HL-60 (cell line): Measurements from ENCODE around the gene FBXL15.

Source experiments
- DNase-seq, 2 experiments: peaks; one replicate each; pipeline ENCODE4 v3.0.0-alpha.2; 2010 to 2020; ENCODE audit warnings: low read depth in 1 of 2, low spot score in 1 of 2
- H3K27ac ChIP-seq: fragments of 250-450 bp; sonication (Bioruptor Pico); replicated peaks from 2 replicates; pipeline ENCODE4 v1.5.1; 2020; ENCODE audit warnings: mild to moderate bottlenecking, moderate library complexity
- H3K27me3 ChIP-seq: fragments of 250-450 bp; sonication (Bioruptor Pico); 2 replicates; pipeline ENCODE4 v1.5.1; 2021; ENCODE audit warnings: mild to moderate bottlenecking, moderate library complexity; ENCODE audit not compliant: insufficient read depth, poor library complexity, severe bottlenecking
- H3K4me3 ChIP-seq: replicated peaks from 2 replicates; pipeline ENCODE4 v1.5.1; 2011; ENCODE audit warnings: mild to moderate bottlenecking, control low read depth, low read length; ENCODE audit not compliant: insufficient read depth
- CTCF ChIP-seq: IDR thresholded peaks from one replicate; pipeline ENCODE4 v1.5.1; 2011; ENCODE audit warnings: low read length, control low read depth, inconsistent platforms; ENCODE audit not compliant: insufficient read depth
- GABPA ChIP-seq: IDR thresholded peaks from 2 replicates; pipeline ENCODE4 v1.6.1; 2012; ENCODE audit warnings: low read depth
- POLR2AphosphoS5 ChIP-seq: IDR thresholded peaks from 2 replicates; pipeline ENCODE4 v1.6.1; 2012; ENCODE audit warnings: low read depth
- REST ChIP-seq: IDR thresholded peaks from 2 replicates; pipeline ENCODE4 v1.6.1; 2012; ENCODE audit warnings: low read depth; ENCODE audit not compliant: insufficient replicate concordance
- SPI1 ChIP-seq: IDR thresholded peaks from 2 replicates; pipeline ENCODE4 v1.6.1; 2012; ENCODE audit warnings: low read depth, mild to moderate bottlenecking, borderline replicate concordance

Gene FBXL15

GRCh38 chr10:102394079-102394800 lies 26.4 kb upstream of the FBXL15 start:
- TF ChIP-seq REST, result peak; percentile 65
- TF ChIP-seq SPI1, result peak; percentile 79
- 0 out of 2 replicates have a peak, but pooled peaks have one; percentile 41 for TF ChIP-seq POLR2AphosphoS5
- TF ChIP-seq GABPA, result no peak
- no peak for TF ChIP-seq CTCF
- Histone ChIP-seq H3K4me3 (peak overlapping the region; percentile 75), H3K27me3 (peaks cover 11% of the 10 kb centered on the region), H3K27ac (peak overlapping the region; percentile 79)
- peak; percentile 83 to 92 for DNase-seq

GRCh38 chr10:102394801-102395399 lies 25.7 kb upstream of the FBXL15 start:
- peaks cover 11% of the 10 kb centered on the region for H3K27me3 ChIP-seq
- TF ChIP-seq SPI1, result no peak
- no peak for TF ChIP-seq POLR2AphosphoS5
- TF ChIP-seq GABPA, result no peak
- TF ChIP-seq CTCF, result no peak
- TF ChIP-seq REST, result no peak
- DNase-seq, result peak in 1 of 2 experiments; percentile 33
- peak overlapping the region; percentile 79; the same call in 1 of the 2 replicates for H3K27ac ChIP-seq
- H3K4me3 ChIP-seq, result peak overlapping the region; percentile 75

GRCh38 chr10:102395400-102396316 lies 25.0 kb upstream of the FBXL15 start, which contains the start of gene NFKB2:
Gene NFKB2, plus strand, starts transcription at chr10:102395705. Its CDS starts 255 bp downstream, at chr10:102395960.
- TF ChIP-seq POLR2AphosphoS5 (no peak), SPI1 (no peak), GABPA (no peak), REST (no peak), CTCF (no peak)
- peaks cover 8% of the 10 kb centered on the region for H3K27me3 ChIP-seq
- H3K27ac ChIP-seq, result peak within 1 kb of the TSS; percentile 79
- peak within 1 kb of the TSS; percentile 75 for H3K4me3 ChIP-seq
- DNase-seq, result peak; percentile 40 to 67
